HG03045 (cell line): Measurements from ENCODE around the gene SPTAN1.
"Not testable (repeated sequence)": the region's sequence is repeated elsewhere in the genome, so short reads cannot be mapped to it uniquely, and the experiment has no call there.

Experiments
- ATAC-seq: cut with Tn5 transposase; IDR thresholded peaks from one replicate; pipeline ENCODE4 v1.9.1; 2021; ENCODE audit warnings: mild to moderate bottlenecking, moderate library complexity; ENCODE audit not compliant: unreplicated experiment

The SPTAN1 gene

DNA sequence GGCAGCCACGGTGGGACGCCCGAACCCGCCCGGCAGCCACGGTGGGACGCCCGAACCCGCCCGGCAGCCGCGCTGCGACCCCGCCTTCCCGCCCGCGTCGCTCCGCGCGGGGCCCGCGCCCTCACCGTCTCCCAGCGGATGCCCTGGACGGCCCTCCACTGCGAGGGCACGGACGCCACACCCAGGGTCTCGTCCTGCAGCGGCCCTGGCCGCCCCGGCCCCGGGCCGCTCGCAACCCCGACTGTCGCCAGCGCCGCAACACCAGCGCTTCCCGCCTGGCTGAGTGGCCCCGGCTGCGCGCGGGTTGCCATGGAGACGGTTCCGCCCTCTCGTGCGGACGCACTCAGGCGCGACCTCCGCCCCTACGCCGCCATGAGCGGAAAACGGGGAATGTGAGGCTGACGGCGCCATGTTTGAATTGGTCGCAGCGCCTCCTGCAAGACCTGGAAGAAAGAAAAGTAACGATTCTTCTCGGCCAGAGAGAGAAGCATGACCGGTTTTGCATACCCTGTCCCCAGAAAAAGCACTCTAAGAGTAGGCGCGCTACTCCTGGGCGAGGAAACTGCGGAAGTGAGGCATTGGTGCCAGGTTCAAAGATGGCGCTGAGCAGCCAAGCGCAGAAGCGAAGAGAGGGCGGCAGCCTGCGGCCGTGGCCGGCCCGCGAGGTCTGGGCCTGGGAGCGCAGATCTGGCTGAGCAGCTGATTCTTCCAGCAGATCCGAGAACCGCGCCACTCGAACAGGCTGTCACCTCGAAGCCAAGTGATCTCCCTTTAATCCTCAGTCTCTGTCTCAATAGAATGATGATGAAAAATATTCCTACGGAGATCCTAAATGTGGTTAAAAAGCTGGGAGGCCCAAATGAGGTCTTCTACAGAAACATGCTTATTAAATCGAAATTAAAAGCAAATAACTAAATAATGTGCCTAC is 104.3 kb downstream of the SPTAN1 start, which contains the start of gene DYNC2I2:
Gene DYNC2I2 (minus strand): TSS at position 432 of the 928 bp plus-strand sequence. CDS start 121 bp downstream, at position 311.
- ATAC-seq: peak; percentile 62

DNA sequence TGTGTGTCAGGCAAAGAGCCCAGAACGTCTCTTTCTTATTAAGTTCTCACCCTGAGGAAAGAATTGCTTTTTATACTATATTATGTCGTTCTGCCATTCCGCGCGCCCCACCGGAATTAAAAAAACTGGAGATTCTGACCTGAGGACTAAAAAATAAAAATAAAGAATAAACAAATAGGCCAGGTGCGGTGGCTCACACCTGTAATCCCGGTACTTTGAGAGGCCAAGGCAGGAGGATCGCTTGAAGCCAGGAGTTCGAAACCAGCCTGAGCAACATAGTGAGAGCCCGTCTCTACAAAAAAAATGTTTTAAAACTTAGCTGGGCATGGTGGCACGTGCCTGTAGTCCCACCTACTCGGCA is 104.9 kb downstream of the SPTAN1 start:
- no peak for ATAC-seq

- no peak for ATAC-seq
These were observed 105.4 kb downstream of the SPTAN1 start for GRCh38 chr9:128657796-128658195.

GRCh38 chr9:128666481-128666941 is 114.1 kb downstream of the SPTAN1 start:
- not testable (repeated sequence) for ATAC-seq

GRCh38 chr9:128669786-128670185 is 117.4 kb downstream of the SPTAN1 start:
- no peak for ATAC-seq

- ATAC-seq: no peak
These were observed 123.0 kb downstream of the SPTAN1 start for GRCh38 chr9:128675382-128675781.

GRCh38 chr9:128677794-128678193 is 125.4 kb downstream of the SPTAN1 start:
- no peak for ATAC-seq
